GM21390 (cell line): Measurements from ENCODE around the gene KEAP1.

Experiments used
- ATAC-seq: cut with Tn5 transposase; IDR thresholded peaks from one replicate; pipeline ENCODE4 v1.9.1; 2021; ENCODE audit not compliant: unreplicated experiment

Gene KEAP1

DNA sequence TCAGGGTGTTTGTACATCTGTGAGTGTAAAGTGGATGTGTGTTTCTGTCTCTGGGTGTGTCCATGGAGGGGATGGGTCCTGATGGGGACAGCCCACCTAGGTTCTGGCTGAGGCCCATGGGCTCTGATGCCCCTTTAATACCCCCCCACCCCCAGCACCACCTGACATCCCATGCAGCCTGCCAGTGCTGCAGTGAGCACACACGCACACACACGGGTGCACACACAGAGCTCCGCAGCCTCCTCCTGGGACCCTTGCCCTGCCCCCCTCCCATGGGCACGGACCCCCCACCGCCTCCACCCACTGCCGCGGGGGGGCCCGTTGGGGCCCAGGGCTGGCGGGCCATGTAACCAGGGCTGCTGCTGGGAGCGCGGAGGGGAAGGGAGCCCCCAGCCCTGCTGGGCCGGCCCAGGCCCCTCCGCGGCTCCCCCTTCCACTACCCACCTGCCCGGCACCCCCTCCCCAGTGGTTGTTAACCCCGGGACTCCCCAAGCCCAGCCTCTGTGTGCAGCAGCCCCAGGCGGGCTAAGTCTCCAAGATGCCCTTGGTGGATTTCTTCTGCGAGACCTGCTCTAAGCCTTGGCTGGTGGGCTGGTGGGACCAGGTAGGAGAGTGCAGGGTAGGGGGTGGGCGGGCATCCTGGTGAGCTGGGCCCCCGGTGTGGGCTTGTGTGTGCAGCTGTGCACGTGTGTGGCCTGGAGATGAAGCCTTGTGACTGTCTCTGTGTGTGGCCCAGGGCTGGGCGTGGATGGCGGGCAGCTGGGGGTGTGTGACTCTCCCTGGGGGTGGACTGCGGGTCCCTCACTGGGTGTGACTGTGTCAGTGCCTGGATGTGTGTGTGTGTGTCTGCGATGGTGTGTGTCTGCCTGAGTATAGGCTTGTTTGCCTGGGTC is 50.2 kb downstream of the KEAP1 start:
- ATAC-seq: no peak

- no peak for ATAC-seq
These were observed 52.1 kb downstream of the KEAP1 start for GRCh38 chr19:10450853-10451609.

GRCh38 chr19:10450191-10450852 is 52.8 kb downstream of the KEAP1 start:
- no peak for ATAC-seq

- ATAC-seq: no peak
These were observed 54.1 kb downstream of the KEAP1 start for GRCh38 chr19:10449037-10449436.

DNA sequence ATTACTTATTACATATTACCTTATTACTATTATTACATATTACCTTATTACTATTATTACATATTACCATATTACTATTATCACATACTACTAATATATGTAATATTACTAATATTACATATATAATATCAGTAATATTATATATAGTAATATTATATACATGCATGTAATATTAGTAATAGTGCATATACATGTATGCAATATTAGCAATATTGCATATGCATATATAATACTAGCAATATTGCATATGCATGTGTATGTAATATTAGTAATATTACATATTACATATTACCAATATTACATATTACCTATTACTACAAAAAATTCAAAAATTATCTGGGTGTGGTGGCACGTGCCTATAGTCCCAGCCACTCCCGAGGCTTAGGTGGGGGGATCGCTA is 60.5 kb downstream of the KEAP1 start:
- ATAC-seq: no peak

- no peak for ATAC-seq
These were observed 63.6 kb downstream of the KEAP1 start for GRCh38 chr19:10439588-10439987.
